ENCODE data around the gene BRD2.

Gene BRD2

DNA sequence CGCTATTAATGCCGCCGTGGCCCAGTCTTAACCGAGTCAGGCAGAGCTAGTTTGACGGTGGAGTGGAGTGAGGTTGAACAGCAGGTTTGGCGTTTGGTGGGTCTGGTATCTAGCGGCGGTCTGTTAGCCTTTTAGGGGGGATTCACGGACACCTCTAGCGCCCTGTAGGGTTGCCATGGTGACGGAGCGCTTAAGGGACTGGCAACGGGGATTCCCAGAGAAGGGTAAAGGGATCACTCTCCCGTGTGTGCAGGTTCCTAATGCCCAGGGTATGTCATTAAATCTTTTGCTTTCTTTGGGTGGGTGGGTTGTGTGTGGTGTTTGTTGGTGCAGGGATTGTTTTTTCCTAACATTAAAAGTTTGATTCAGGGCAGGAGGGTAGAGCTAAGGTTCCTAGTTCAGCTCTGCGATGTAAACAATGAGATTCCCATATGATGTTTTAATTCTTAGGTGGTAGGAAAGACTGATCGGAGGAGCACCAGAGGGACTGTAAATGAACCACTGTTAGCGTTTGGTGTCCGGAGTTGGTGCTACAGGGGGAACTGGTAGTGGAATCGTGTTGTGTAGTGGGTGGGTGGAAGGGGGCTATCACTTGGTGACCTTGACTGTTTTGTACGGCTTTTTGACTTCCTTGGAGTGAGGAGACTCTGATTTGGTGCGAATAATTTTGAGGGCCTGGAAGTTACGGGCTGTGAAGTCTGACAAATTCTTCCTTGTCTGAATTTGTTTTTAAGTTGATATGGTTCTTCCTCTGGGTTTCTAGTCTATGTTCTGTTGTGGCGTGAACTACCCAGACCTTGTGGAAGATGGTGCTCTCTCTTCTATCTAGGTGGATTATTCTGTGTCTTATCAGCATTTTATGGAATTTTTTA is 5.0 kb downstream of the BRD2 start:
- peak; percentile 79 for DNase-seq

DNA sequence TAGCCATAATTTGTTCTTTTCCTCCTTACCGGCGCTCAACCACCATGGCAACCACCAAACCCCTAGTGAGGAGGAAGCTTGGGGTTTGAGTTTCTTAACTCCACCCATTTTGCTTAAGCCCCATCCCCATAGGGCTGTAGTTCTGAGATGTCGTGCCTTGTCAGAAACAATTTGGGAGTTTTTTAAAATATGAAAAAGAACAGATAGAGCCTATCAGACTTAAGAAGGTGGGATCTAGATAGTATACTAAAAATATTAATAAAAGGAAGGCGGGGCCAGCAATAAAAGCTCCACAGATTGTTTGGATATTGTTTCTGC is 5.6 kb downstream of the BRD2 start:
- peak; percentile 67 for DNase-seq

DNA sequence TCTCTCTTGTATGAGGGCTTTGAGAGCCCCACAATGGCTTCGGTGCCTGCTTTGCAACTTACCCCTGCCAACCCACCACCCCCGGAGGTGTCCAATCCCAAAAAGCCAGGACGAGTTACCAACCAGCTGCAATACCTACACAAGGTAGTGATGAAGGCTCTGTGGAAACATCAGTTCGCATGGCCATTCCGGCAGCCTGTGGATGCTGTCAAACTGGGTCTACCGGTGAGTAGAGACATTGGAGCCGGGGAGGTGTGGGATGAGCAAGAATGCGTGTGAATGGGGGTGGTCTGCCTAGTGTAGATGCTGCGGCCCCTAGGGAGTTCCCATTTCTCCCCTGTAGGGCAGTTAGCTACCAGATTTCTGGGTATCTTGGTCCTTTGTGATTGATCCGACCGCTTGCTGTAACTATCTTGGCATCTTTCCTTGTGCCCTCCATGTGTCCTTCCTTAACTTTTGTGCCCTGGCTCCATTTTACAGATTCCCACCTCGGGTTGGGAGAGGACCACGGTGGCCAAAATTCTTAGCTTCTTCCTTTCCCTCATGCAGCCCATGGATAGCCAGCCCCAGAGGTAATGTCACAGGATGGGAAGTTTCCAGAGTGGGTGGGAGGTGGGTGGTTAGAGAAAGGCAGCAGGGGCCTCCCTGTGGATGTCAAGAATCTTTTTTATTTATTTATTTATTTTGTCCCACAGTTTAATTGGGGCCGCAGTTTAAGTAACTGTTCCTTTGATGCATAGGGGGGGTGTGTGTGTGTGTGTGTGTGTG is 6.3 kb downstream of the BRD2 start:
- DNase-seq = peak; percentile 29

DNA sequence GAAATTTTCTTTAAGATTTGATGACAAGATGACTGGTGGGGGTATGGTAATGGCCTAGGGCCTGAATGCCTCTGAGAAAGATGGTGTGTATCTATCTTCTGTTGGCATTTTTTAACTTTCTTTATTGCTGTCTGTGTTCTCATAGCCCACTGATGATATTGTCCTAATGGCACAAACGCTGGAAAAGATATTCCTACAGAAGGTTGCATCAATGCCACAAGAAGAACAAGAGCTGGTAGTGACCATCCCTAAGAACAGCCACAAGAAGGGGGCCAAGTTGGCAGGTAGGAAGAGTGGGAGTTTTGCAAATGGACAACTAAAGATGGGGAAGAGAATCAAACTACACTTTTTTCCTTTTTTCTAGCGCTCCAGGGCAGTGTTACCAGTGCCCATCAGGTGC is 7.5 kb downstream of the BRD2 start:
- DNase-seq = no peak

- no peak for DNase-seq
Measured at GRCh38 chr6:32976334-32977069, 8.1 kb downstream of the BRD2 start.

DNA sequence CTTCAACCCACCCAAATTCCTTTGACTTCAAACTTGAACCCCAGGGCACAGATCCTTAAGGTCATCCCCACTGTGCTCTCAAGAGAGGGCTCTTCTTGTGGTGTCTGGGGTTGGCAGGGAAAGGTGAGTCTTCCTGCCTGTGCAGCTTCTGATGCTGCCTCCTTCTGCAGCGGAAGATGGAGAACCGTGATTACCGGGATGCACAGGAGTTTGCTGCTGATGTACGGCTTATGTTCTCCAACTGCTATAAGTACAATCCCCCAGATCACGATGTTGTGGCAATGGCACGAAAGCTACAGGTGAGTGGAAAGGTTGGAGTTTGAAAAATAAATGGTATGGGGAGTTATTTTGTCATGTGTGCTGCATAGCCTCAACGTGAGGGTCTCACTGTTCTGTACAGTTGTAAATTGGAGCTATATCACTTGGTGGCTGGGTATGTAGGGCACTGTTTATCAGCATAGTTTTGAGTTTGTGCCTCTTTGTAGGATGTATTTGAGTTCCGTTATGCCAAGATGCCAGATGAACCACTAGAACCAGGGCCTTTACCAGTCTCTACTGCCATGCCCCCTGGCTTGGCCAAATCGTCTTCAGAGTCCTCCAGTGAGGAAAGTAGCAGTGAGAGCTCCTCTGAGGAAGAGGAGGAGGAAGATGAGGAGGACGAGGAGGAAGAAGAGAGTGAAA is 9.0 kb downstream of the BRD2 start:
- no peak for DNase-seq

- no peak for DNase-seq
Measured at GRCh38 chr6:32977953-32978324, 9.5 kb downstream of the BRD2 start.

DNA sequence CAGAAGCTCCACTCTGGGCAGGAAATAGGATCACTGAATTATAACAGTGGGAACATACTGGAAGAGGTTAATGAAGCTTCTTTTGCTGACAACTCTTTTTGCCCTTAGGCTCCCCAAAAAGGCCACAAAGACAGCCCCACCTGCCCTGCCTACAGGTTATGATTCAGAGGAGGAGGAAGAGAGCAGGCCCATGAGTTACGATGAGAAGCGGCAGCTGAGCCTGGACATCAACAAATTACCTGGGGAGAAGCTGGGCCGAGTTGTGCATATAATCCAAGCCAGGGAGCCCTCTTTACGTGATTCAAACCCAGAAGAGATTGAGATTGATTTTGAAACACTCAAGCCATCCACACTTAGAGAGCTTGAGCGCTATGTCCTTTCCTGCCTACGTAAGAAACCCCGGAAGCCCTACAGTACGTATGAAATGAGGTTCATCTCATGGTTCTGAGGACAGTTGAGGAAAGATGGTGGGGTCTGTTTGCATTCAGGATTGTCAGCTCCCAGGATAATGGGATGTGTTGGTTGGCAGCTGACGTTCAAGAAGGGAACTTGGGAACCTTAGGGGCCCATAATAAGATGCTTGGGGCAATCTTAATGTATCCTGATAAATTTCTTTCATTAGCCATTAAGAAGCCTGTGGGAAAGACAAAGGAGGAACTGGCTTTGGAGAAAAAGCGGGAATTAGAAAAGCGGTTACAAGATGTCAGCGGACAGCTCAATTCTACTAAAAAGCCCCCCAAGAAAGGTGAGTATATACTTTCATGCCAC is 11.5 kb downstream of the BRD2 start:
- DNase-seq = no peak

GRCh38 chr6:32980488-32981038 is 12.2 kb downstream of the BRD2 start:
- peak; percentile 19 for DNase-seq

DNA sequence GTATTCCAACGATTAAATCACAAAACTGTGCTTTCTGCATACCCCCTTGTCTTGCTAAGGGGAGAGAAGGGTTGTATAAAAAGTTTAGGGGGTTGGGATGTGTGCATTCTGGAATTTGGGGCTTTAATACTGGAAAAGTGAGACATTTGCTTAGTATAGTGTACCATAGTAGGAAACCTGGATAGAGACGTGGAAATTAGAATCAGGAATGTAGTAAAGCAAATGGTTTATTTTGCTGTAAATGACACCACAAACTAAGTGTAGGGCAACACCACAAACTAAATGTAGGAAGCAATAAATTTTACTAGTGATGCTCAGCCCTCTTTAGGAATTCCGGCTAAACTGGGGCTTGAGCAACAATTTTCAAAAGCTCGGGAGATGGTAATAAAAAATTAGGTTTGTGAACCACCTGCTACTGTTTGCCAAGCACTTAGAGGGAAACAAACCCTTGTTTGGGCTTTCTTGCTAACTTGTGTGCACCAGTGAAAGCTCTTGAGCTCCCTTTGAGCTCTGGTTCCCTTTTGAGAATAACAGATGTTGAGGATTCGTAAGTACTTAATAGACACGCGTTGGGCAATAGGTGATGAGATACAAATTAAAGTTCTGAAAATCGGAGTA is 13.8 kb downstream of the BRD2 start:
- DNase-seq = peak; percentile 38

- DNase-seq = peak; percentile 33
Measured at GRCh38 chr6:32982702-32983492, 14.5 kb downstream of the BRD2 start.

GRCh38 chr6:32983493-32983848 is 15.1 kb downstream of the BRD2 start:
- DNase-seq = no peak

DNA sequence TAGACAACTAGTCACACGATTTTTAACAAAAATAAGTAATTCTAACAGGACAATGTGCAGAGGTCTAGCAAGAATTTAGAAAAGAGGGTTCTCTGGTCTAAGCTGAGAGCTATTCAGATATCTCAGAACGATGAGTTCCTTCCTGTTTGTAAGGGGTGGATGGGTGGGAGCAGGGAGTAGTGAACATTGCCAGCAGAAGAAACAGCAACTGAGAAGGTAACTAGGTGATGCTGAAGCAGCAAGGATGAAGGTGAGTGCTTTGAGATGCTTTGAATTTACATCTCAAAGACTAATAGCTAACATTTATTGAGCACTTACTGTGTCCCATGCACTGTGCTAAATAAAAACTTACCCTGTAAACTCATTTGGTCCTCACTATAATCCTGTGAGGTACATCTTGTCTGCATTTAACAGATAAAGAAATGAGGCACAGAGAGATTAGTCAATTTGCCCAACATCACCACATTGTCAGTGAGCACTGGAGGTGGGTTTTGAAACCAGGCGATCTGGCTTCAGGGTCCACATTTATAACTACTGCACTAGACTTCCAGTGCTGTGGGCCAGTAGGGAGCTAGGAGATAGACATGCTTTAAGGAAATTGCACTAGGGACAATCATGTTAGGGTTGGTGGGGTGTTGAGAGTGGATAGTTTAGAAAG is 15.7 kb downstream of the BRD2 start:
- DNase-seq = peak; percentile 26

GRCh38 chr6:32984622-32985389 is 16.4 kb downstream of the BRD2 start:
- peak; percentile 90 for DNase-seq

GRCh38 chr6:32989368-32989767 is 21.0 kb downstream of the BRD2 start:
- DNase-seq = no peak

- no peak for DNase-seq
Measured at GRCh38 chr6:32991972-32992371, 23.6 kb downstream of the BRD2 start.

DNA sequence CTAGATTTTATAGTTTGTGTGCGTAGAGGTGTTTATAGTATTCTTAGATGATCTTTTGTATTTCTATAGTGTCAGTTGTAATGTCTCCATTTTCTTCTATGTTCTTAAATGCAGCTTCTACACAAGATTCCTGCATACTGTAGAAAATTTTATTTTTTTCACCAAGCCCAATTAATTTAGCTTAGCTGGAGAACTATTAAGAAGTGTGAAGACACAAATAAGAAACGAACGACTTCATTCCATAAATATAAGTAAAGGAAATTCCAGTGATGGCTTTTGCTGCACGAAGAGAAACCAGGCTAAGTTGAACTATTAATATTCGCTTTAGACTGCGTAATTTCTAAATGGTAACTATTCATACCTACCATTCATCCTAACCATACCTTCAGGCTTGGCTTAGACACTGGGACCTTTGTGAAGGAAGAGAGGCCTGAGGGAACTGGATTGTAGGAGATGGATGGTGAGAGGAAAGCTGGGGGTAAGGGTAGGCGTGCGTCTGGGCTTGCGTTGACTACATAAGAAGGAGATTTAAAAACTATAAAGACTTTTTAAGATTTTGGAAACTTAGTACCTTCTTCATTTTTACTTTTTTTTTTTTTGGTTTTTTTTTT is 25.1 kb downstream of the BRD2 start:
- DNase-seq = no peak

GRCh38 chr6:32995448-32995847 is 27.1 kb downstream of the BRD2 start:
- DNase-seq = no peak

- DNase-seq = peak; percentile 33
Measured at GRCh38 chr6:33000055-33000454, 31.7 kb downstream of the BRD2 start.

Measured in CD4-positive, alpha-beta T cell treated with Interleukin-10 for 1 hour (primary cell).